Bronchial epithelial cell (primary cell): Measurements from ENCODE around the gene TMA7. TPM values are rescaled to one million over a fixed set of nuclear protein-coding genes. Genes with fewer than 3 reads are reported as not detected.
A peak's percentile ranks its signal among the peaks of the same experiment; 100 is the strongest.

Experiments used
- DNase-seq: peaks from one replicate; pipeline ENCODE4 v3.0.0-alpha.2; 2010; ENCODE audit warnings: low read depth
- FAIRE-seq: peaks from 2 replicates; lab custom pipeline; 2011; peaks lifted over from hg19 to GRCh38; lab: Jason Lieb, UNC
- H3K27me3 ChIP-seq: 2 replicates; pipeline ENCODE4 v1.5.1; 2011; ENCODE audit warnings: low read length; ENCODE audit not compliant: control insufficient read depth, insufficient read depth
- H3K36me3 ChIP-seq: 2 replicates; pipeline ENCODE4 v1.5.1; 2011; ENCODE audit warnings: low read length; ENCODE audit not compliant: control insufficient read depth, insufficient read depth
- H3K4me3 ChIP-seq: 2 replicates; pipeline ENCODE4 v1.5.1; 2011; ENCODE audit warnings: mild to moderate bottlenecking, low read depth, low read length, control low read depth
- CTCF ChIP-seq: IDR thresholded peaks from 2 replicates; pipeline ENCODE4 v1.5.1; 2011; ENCODE audit warnings: mild to moderate bottlenecking, moderate library complexity, low read length, control low read depth, inconsistent platforms; ENCODE audit not compliant: insufficient read depth, severe bottlenecking
- total RNA-seq: library from RNA; depleted of rRNA; stranded (reverse); fragments of >200 nt; gene quantifications from 2 replicates; pipeline ENCODE4 v1.2.1, GENCODE V29; 2014

The TMA7 gene
- total RNA-seq, 1 donor from 2014 or later: 190 TPM

- DNase-seq (no peak), FAIRE-seq (no peak)
- Histone ChIP-seq H3K4me3 (no peak overlapping the region), H3K36me3 (peaks cover 46% of the 10 kb centered on the region), H3K27me3 (no peaks in the 10 kb centered on the region)
- TF ChIP-seq CTCF: no peak
Observed at GRCh38 chr3:48404440-48405342, 35.4 kb upstream of the TMA7 start.

- no peak overlapping the region for H3K4me3 ChIP-seq
- no peaks in the 10 kb centered on the region for H3K27me3 ChIP-seq
- DNase-seq (no peak), FAIRE-seq (no peak)
- no peak for TF ChIP-seq CTCF
- H3K36me3 ChIP-seq: peaks cover 53% of the 10 kb centered on the region
Observed at GRCh38 chr3:48405343-48405881, 34.6 kb upstream of the TMA7 start.

GRCh38 chr3:48405971-48406370, 34.1 kb upstream of the TMA7 start:
- no peak for TF ChIP-seq CTCF
- Histone ChIP-seq H3K36me3 (peaks cover 58% of the 10 kb centered on the region), H3K27me3 (no peaks in the 10 kb centered on the region), H3K4me3 (no peak overlapping the region)
- FAIRE-seq (no peak), DNase-seq (no peak)

GRCh38 chr3:48406443-48407431, 33.3 kb upstream of the TMA7 start:
- Histone ChIP-seq H3K4me3 (no peak overlapping the region), H3K36me3 (peaks cover 66% of the 10 kb centered on the region), H3K27me3 (no peaks in the 10 kb centered on the region)
- FAIRE-seq: peak; percentile 36
- DNase-seq: no peak
- TF ChIP-seq CTCF: no peak

GRCh38 chr3:48407542-48408099, 32.4 kb upstream of the TMA7 start:
- H3K36me3 ChIP-seq: peaks cover 73% of the 10 kb centered on the region
- DNase-seq: no peak

More at GRCh38 chr3:48407542-48408099, 32.4 kb upstream of the TMA7 start:
- TF ChIP-seq CTCF: no peak
- Histone ChIP-seq H3K27me3 (no peaks in the 10 kb centered on the region), H3K4me3 (no peak overlapping the region)
- FAIRE-seq: no peak
